SH-SY5Y (cell line): ENCODE measurements around the gene TBC1D22A.

Source experiments
- GATA2 ChIP-seq: IDR thresholded peaks from 2 replicates; pipeline ENCODE4 v1.6.1; 2011; ENCODE audit warnings: mild to moderate bottlenecking, low read depth, low read length
- GATA3 ChIP-seq: IDR thresholded peaks from 2 replicates; pipeline ENCODE4 v1.6.1; 2011; ENCODE audit warnings: low read depth, mild to moderate bottlenecking, low read length, moderate library complexity

TBC1D22A gene

DNA sequence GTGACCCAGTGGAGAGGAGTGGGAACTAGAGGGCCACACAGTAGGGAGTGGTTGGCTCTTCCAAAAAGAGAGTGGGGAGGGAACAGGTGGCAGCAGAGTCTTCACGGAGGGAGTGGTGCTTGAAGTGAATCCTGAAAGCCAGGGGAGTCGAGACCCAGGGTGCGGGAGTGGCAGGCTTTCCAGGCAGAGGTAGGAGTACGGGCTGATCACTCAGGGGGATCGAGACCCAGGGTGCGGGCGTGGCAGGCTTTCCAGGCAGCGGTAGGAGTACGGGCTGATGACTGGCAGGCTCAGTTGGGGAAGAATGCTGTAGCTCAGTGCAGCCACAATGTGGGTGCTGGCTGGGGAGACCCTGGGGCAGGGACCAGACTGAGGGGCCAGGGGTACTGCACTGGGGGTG, 148.2 kb downstream of the TBC1D22A start:
- TF ChIP-seq GATA3, result no peak
- no peak for TF ChIP-seq GATA2

DNA sequence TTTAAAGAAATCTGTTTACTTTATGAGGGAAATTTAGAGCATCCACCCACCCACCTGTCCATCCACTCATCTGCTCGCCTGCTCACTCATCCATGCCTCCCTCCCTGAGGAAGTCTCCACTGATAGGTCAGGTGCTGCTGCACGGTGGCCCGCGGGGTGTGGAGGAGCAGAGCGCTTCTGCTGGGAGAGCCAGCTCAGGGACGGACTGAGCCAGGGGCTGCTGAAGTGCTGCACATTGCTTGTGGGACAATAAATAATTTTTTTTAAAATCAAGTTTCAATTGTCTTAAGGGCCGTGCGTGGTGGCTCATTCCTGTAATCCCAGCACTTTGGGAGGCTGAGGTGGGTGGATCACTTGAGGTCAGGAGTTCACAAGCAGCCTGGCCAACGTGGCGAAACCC, 148.9 kb downstream of the TBC1D22A start:
- TF ChIP-seq GATA3 (no peak), GATA2 (no peak)

GRCh38 chr22:46913351-46913750, 150.9 kb downstream of the TBC1D22A start:
- TF ChIP-seq GATA2, result no peak
- TF ChIP-seq GATA3, result no peak

GRCh38 chr22:46914481-46914880, 152.0 kb downstream of the TBC1D22A start:
- TF ChIP-seq GATA2, result no peak
- TF ChIP-seq GATA3, result no peak

GRCh38 chr22:46914916-46915894, 152.8 kb downstream of the TBC1D22A start:
- TF ChIP-seq GATA2 (no peak), GATA3 (no peak)

GRCh38 chr22:46915950-46916730, 153.7 kb downstream of the TBC1D22A start:
- no peak for TF ChIP-seq GATA2
- no peak for TF ChIP-seq GATA3

DNA sequence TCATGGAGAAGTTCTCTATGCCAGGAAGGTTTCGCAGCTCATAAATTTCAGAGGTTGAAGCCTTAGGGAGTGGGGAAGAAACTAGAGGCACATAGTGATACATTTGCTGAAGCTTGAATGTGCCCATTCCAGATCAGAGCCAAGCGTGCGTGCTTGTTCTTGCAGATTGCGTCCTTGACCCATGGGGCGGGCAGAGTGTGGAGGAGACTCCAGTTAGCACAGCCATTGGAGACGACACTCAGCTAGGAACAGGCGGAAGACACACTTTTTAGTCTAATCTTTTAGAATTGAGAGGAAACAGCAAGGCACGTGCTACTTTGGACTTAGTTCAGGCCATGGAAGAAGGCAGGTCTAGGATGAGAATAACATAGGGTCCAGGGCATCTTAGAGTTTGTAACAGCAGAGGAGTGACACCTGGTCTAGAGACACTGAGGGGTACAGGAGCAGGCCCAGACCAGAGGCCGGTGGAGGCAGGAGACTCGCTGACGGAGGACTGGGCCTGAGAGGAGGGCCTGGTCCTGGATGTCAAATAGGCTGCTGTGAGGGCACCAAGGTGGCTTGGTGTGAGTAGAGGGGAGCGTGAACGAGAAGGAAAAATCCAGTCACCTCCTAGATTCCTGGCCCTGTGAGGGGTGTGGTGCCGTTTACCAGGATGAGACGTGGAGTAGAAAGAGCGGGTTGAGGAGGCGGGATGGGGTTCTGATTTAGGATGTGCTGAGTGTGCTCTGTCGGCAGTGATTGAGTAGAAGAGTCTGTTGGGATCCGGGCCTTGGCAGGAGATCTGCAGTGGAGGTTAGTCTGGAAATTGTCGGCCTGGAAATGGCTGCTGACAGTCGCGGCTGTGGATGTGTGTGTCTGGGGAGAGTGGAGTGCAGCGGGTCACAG, 154.7 kb downstream of the TBC1D22A start:
- no peak for TF ChIP-seq GATA3

GRCh38 chr22:46917771-46918101, 155.3 kb downstream of the TBC1D22A start:
- TF ChIP-seq GATA3, result no peak
- TF ChIP-seq GATA2, result no peak

GRCh38 chr22:46918197-46918596, 155.7 kb downstream of the TBC1D22A start:
- no peak for TF ChIP-seq GATA3
- TF ChIP-seq GATA2, result no peak

DNA sequence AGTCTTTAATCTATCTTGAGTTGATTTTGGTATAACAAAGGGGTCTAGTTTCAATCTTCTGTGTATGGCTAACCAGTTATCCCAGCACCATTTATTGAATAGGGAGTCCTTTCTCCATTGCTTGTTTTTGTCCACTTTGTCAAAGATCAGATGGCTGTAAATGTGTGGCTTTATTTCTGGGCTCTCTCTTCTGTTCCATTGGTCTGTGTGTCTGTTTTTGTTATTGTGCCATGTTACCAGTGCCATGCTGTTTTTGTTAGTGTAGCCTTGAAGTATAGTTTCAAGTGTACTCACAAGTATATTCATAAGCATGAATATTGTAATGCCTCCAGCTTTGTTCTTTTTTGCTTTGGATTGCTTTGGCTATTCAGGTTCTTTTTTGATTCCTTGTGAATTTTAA, 159.6 kb downstream of the TBC1D22A start:
- no peak for TF ChIP-seq GATA2
- TF ChIP-seq GATA3, result no peak

DNA sequence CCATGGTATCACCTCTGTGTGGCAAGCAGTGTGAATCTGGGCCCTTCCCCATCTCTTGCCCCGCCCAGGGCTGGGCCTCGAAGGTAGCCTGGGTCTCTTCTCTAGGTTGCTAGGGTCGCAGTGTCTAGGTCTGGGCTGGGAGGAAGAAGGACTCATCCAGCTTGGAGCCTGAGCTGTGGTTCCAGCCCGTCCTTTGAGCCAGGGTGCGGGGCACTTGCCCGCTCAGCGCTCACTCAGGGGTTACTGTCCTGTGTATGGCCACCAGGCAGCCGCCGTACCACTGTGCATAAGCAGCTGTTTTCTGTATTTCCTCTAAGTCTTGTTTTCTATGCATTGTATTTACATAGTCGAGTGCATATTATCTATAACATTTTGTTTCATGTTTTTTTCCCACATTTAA, 160.9 kb downstream of the TBC1D22A start:
- no peak for TF ChIP-seq GATA2
- no peak for TF ChIP-seq GATA3

GRCh38 chr22:46925818-46926217, 163.4 kb downstream of the TBC1D22A start:
- TF ChIP-seq GATA3 (no peak), GATA2 (no peak)

DNA sequence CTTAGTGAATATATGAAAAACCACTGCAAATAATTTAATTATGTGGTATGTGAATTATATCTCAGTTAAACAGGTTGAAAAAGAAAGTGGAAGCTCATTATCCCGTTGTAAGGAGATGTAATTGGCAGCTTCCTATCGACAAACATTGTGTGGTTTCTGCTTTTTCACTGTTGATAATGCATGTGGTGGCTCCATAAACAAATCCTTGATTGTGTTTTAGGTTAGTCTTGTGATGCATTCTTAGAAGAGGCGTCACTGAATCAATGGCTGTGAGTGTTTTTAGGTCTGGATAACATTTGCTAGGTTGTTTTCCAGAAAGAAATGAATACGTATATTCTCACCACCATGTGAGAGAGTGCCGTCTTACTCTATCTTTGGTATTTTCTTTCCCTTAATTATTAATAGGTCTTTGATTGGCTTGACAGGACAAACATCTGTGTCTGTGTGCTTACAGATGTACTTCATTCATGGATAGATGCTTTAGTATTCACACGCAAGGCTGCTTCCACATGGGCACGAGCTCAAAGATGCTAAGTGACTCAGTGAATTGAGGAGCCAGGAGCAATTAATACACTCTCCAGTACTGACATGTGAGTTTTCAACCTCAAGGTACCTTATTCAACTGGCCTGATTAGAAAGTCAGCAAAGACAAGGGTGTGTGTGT, 166.7 kb downstream of the TBC1D22A start:
- no peak for TF ChIP-seq GATA2

- TF ChIP-seq GATA2, result no peak
- TF ChIP-seq GATA3, result no peak
These were observed 167.3 kb downstream of the TBC1D22A start for GRCh38 chr22:46929710-46930204.
